Adrenal gland (tissue), 12 donors: ENCODE results near the gene GPSM1. TPM values are rescaled to one million over a fixed set of nuclear protein-coding genes. Genes with fewer than 3 reads are reported as not detected.

Experiments used
- DNase-seq, 7 donors: peaks; one replicate each; pipeline ENCODE4 v3.0.0-alpha.2; 2019 to 2020
- H3K27ac ChIP-seq, 5 donors: fragments of 200-600 bp; sonication (generic) in 4 of 5; 1 replicate in 3 of 5; 2 replicates in 2 of 5; pipeline versions ENCODE4 v1.5.1 to v1.8.0; 2016 to 2020; ENCODE audit warnings: mild to moderate bottlenecking in 1 of 5
- H3K27me3 ChIP-seq: fragments of 200-600 bp; 2 replicates; pipeline ENCODE4 v1.8.0; 2021
- H3K36me3 ChIP-seq, 2 donors: fragments of 200-600 bp; replicated peaks in 1 of 2; 1 replicate in 1 of 2; 2 replicates in 1 of 2; pipeline versions ENCODE4 v1.5.1 to v1.8.0; 2018 to 2022
- H3K4me1 ChIP-seq, 2 donors: fragments of 200-600 bp; replicated peaks in 1 of 2; 1 replicate in 1 of 2; 2 replicates in 1 of 2; pipeline versions ENCODE4 v1.5.1 to v1.8.0; 2018 to 2021
- H3K4me3 ChIP-seq, 4 donors: fragments of 200-600 bp; sonication (generic) in 3 of 4; one replicate each; pipeline ENCODE4 v1.5.1; 2016 to 2018
- H3K9me3 ChIP-seq, 3 donors: fragments of 200-600 bp; sonication (generic) in 1 of 3; replicated peaks in 1 of 3; 1 replicate in 2 of 3; 2 replicates in 1 of 3; pipeline versions ENCODE4 v1.5.1 to v1.8.0; 2016 to 2021
- POLR2A ChIP-seq, 2 donors: fragments of 450-650 bp; IDR thresholded peaks; one replicate each; pipeline ENCODE4 v1.6.1; 2017; ENCODE audit warnings: antibody characterized with exemption in 2 of 2, mild to moderate bottlenecking in 2 of 2, moderate library complexity in 1 of 2
- WGBS, 4 donors: extraction: QIAGEN DNeasy Blood & Tissue Kit in 2 of 4; methylation state at CpG; one replicate each; pipeline versions ENCODE4 v1.1.5 to v1.1.7; 2013 to 2017; 5-methylcytosine and 5-hydroxymethylcytosine counted together
- intact Hi-C, 2 donors: fragments of 100-400 bp; cut with DNase I; formaldehyde crosslinking; loops; one replicate each; pipeline versions ENCODE4 v1.14.1 to v1.15.0; 2022 to 2023
- polyA plus RNA-seq, 3 donors: library from polyadenylated mRNA; stranded (reverse); fragments of 200-250 nt in 2 of 3; fragments of 350-450 nt in 1 of 3; fragmentation: Illumina TruSeq in 1 of 3; extraction: RNeasy Lipid Tissue Mini Kit (QIAGEN cat#74804) in 1 of 3; gene quantifications; one replicate each; pipeline ENCODE4 v1.2.3, GENCODE V29; 2013 to 2014
- total RNA-seq, 9 donors: library from RNA; depleted of rRNA in 4 of 9; stranded (reverse); fragments of >200 nt in 4 of 9; fragments of 120-200 nt in 1 of 9; fragmentation: NEBNext Ultra II Directional in 1 of 9; extraction: Animal tissue kit (Norgen Biotek cat#: 25700) in 1 of 9; gene quantifications; one replicate each; pipeline versions ENCODE4 v1.1.0 to v1.2.4, GENCODE V29; 2013 to 2023
- TF ChIP-seq, protein P1 (sequence below), 6 experiments: fragments of 450-650 bp in 4 of 6; fragments of 200-600 bp in 2 of 6; sonication (generic) in 1 of 6; IDR thresholded peaks; 1 replicate in 5 of 6; 2 replicates in 1 of 6; pipeline versions ENCODE4 v1.5.1 to v1.8.0; 2016 to 2021; ENCODE audit warnings: antibody characterized with exemption in 6 of 6, mild to moderate bottlenecking in 2 of 6, moderate library complexity in 1 of 6
- donor health status: healthy with polysubstance abuse.
- donor health status: Bipolar disorder and iron deficiency.
- donor health status: DM: yes; HTN: yes; CAD: no.
- donor health status: DM: no; HTN: no; CAD: no.
- donor health status: DM: no; HTN: no; CAD: no.
- donor health status: DM: yes; HTN: yes; CAD: no.

Gene GPSM1
- total and polyA plus RNA-seq, 12 donors = 2.9 to 50.4 (median 17.2) TPM

DNA sequence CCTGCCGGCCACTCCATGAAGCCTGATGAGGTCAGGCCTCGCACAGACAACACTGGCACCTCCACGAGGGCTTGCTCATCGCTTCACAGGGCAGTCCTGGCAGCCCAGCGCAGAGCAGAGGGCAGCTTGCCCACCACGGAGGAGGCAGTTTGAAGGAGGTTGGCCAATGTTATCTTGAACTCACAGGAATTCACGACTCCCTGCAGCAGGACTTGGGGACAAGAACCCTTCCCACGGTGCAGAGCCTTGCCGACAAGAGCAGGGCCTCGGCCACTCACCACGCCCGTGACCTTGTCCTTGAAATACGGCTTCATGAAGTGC is 67.6 kb downstream of the GPSM1 start:
- DNase-seq = no peak
- peaks cover 0 to 59% of the 10 kb centered on the region in 2 donors for H3K36me3 ChIP-seq

DNA sequence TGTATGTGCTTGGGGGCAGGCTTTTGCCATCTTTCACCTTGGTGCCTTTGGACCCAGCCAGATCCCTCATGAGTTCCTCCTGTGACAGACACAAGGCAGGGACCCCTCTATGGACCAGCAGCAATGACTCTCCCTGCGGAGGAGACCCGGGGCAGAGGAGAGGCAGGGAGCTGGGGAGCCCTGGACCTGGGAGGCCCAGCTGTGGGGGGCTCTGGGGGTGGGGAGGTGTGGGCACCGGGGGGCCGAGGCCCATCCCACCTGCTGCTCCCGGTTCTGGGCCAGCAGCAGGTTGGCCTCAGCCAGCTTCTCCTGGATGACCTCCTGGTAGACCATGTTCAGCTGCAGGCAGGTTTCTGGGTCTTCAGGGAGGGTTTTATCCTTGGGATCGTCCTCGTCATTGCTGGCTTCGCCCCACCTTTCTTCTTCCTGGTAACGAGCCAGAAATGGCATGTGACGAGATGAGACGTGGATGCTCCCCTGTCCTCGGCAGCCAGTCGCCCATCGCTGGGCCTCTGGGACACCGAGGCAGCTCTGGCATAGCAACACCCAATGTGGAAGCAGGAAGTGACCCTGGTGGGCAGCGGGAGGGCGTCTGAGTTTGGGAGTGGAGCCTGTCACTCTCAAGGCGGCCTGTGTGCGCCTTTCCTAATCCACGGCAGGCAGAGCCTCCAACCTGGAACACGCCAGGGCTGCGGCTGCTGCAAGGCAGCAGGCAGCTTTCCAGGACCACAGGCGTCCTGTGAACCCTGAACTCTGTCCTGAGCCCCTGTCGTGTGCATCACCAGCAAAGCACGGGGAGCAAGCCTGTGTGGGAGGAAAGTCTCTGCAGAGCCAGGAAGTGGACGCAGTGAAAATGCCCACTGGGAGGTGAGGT is 68.2 kb downstream of the GPSM1 start:
- Histone ChIP-seq H3K27me3 (no peaks in the 10 kb centered on the region), H3K27ac (no peak overlapping the region), H3K4me3 (no peak overlapping the region), H3K4me1 (peaks cover 9 to 16% of the 10 kb centered on the region in 2 donors), H3K9me3 (no peaks in the 10 kb centered on the region), H3K36me3 (peaks cover 0 to 58% of the 10 kb centered on the region in 2 donors)
- TF ChIP-seq, protein P1, sequence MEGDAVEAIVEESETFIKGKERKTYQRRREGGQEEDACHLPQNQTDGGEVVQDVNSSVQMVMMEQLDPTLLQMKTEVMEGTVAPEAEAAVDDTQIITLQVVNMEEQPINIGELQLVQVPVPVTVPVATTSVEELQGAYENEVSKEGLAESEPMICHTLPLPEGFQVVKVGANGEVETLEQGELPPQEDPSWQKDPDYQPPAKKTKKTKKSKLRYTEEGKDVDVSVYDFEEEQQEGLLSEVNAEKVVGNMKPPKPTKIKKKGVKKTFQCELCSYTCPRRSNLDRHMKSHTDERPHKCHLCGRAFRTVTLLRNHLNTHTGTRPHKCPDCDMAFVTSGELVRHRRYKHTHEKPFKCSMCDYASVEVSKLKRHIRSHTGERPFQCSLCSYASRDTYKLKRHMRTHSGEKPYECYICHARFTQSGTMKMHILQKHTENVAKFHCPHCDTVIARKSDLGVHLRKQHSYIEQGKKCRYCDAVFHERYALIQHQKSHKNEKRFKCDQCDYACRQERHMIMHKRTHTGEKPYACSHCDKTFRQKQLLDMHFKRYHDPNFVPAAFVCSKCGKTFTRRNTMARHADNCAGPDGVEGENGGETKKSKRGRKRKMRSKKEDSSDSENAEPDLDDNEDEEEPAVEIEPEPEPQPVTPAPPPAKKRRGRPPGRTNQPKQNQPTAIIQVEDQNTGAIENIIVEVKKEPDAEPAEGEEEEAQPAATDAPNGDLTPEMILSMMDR (IDR thresholded peaks at IDR 0.05) = no peak
- TF ChIP-seq POLR2A (IDR thresholded peaks at IDR 0.05) = no peak
- DNase-seq = no peak
- intact Hi-C loops = no loop called here
- 83 to 91% (median 85%) methylated on average over 16 to 26 of the region's 26 CpGs for WGBS, 4 donors

More for the DNA sequence above, 67.6 kb downstream of the GPSM1 start:
- intact Hi-C loops = no loop called here
- 70 to 92% (median 70%) methylated on average over 2 to 13 of the region's 13 CpGs for WGBS, 4 donors
- Histone ChIP-seq H3K4me3 (no peak overlapping the region), H3K4me1 (peaks cover 9 to 12% of the 10 kb centered on the region in 2 donors), H3K27ac (no peak overlapping the region), H3K27me3 (no peaks in the 10 kb centered on the region), H3K9me3 (no peaks in the 10 kb centered on the region)
- TF ChIP-seq POLR2A (IDR thresholded peaks at IDR 0.05) = no peak
- TF ChIP-seq, protein P1 (IDR thresholded peaks at IDR 0.05) = no peak

DNA sequence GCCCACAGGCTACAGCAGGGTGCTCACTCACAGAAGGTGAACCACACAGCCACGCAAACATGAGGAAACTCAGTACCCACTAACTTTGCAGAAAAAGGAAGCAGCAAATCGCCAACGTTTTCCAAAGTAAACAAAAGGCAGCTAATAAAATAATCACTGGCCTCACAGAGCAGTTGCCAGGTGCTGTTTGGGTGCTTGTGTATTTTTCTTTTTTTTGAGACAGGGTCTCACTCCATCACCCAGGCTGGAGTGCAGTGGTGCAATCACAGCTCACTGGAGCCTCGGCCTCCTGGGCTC is 68.8 kb downstream of the GPSM1 start:
- Histone ChIP-seq H3K27ac (no peak overlapping the region), H3K27me3 (no peaks in the 10 kb centered on the region), H3K4me3 (no peak overlapping the region), H3K9me3 (no peaks in the 10 kb centered on the region), H3K36me3 (peaks cover 0 to 58% of the 10 kb centered on the region in 2 donors), H3K4me1 (peaks cover 9 to 17% of the 10 kb centered on the region in 2 donors)
- no peak for TF ChIP-seq POLR2A (IDR thresholded peaks at IDR 0.05)
- TF ChIP-seq, protein P1 (IDR thresholded peaks at IDR 0.05) = no peak
- 77 to 85% (median 84%) methylated on average over 4 of the region's 4 CpGs for WGBS, 4 donors
- intact Hi-C loops = no loop called here
- DNase-seq = no peak

DNA sequence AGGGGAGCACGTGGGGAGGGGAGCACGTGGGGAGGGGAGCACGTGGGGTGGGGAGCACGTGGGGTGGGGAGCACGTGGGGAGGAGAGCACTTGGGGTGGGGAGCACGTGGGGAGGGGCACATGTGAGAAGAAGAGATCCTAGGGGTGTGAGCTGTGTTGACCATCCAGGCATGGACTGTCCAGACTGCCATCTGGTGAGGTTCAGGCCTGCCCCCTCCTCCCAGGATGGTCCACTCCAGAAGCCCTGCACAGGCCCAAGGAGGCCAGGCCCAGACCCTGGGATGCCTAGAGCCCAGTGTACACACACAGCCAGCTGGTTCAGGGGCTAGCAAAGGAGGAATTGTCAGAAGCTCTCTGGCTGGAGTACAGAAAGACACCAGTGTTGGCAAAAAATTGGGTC is 70.3 kb downstream of the GPSM1 start:
- 67 to 73% (median 70%) methylated on average over 4 to 6 of the region's 6 CpGs for whole genome bisulfite sequencing, 4 donors
- DNase-seq = no peak

More for the DNA sequence above, 70.3 kb downstream of the GPSM1 start:
- no peaks in the 10 kb centered on the region for H3K27me3 ChIP-seq
- H3K4me3 ChIP-seq = no peak overlapping the region
- H3K27ac ChIP-seq = no peak overlapping the region
- intact Hi-C loops = no loop called here
- H3K9me3 ChIP-seq = no peaks in the 10 kb centered on the region
- H3K36me3 ChIP-seq = peaks cover 0 to 45% of the 10 kb centered on the region in 2 donors
- TF ChIP-seq, protein P1 (IDR thresholded peaks at IDR 0.05) = no peak
- no peak for TF ChIP-seq POLR2A (IDR thresholded peaks at IDR 0.05)
- H3K4me1 ChIP-seq = peaks cover 9 to 17% of the 10 kb centered on the region in 2 donors
